ENCODE results near the gene PTEN.

- TF ChIP-seq, protein P1, sequence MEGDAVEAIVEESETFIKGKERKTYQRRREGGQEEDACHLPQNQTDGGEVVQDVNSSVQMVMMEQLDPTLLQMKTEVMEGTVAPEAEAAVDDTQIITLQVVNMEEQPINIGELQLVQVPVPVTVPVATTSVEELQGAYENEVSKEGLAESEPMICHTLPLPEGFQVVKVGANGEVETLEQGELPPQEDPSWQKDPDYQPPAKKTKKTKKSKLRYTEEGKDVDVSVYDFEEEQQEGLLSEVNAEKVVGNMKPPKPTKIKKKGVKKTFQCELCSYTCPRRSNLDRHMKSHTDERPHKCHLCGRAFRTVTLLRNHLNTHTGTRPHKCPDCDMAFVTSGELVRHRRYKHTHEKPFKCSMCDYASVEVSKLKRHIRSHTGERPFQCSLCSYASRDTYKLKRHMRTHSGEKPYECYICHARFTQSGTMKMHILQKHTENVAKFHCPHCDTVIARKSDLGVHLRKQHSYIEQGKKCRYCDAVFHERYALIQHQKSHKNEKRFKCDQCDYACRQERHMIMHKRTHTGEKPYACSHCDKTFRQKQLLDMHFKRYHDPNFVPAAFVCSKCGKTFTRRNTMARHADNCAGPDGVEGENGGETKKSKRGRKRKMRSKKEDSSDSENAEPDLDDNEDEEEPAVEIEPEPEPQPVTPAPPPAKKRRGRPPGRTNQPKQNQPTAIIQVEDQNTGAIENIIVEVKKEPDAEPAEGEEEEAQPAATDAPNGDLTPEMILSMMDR (IDR thresholded peaks at IDR 0.05; ENCODE audit: poor library complexity): no peak
- TF ChIP-seq EZH2phosphoT487 (IDR thresholded peaks at IDR 0.05; ENCODE audit: low read depth, severe bottlenecking, unreplicated experiment): no peak
Observed at GRCh38 chr10:87895430-87895829, 32.0 kb downstream of the PTEN start.

Data from hepatocyte (in vitro differentiated cells).